ENCODE data around the gene PARP6.

Gene PARP6, protein sequence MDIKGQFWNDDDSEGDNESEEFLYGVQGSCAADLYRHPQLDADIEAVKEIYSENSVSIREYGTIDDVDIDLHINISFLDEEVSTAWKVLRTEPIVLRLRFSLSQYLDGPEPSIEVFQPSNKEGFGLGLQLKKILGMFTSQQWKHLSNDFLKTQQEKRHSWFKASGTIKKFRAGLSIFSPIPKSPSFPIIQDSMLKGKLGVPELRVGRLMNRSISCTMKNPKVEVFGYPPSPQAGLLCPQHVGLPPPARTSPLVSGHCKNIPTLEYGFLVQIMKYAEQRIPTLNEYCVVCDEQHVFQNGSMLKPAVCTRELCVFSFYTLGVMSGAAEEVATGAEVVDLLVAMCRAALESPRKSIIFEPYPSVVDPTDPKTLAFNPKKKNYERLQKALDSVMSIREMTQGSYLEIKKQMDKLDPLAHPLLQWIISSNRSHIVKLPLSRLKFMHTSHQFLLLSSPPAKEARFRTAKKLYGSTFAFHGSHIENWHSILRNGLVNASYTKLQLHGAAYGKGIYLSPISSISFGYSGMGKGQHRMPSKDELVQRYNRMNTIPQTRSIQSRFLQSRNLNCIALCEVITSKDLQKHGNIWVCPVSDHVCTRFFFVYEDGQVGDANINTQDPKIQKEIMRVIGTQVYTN

DNA sequence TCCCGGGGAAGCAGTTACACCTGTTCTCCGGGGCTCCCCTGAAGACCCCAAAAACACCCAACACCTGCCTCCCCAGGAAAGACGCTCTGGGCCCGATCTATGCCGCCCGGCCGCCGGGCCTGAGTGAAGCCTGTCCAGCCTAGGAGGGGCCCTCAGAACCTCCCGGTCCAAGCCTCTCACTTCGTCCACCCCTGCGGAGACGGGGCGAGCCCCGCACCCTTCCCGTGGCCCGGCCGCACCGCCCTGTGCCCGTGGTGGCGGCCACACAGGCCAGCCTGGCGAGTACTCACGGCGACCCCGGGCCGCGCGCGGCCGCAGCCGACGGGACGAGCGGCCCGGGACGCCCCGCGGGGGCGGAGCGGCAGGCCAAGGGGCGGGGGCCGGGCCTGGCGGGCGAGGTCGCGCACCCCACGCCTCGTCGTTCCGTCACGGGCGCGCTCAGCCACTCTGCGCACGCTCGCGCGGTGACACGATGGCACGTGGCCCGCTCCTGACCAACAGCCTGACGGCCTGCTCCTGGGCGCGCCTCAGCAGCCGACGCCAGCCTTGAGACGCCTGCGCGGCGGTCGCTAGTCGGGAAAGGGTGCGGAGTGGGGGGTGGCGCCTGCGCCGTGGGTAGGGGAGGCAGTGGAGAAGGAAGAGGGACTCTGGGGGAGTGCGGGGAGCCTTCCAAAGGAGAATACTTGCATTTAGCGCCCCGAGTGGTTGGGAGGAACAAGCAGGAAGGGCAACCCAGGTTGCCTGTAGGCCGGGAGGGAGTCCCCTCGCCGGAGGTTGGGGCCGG, at the start of gene PARP6:
Gene PARP6 (minus strand): TSS at position 342 of the 784 bp plus-strand sequence. CDS start 5,077 bp downstream, outside the sequence.
- peak; percentile 98 to 99 for DNase-seq (ENCODE audit: low read depth in 2 of 2)

- peak; percentile 66 for DNase-seq (ENCODE audit: low read depth in 2 of 2)
Observed at GRCh38 chr15:72319985-72320671, 47.8 kb upstream of the PARP6 start, which contains the start of gene CELF6. TSS of gene CELF6 (minus strand) at chr15:72320157. CDS start at chr15:72319874, 283 bp downstream.

- peak in 1 of 2 donors; percentile 13 for DNase-seq (ENCODE audit: low read depth in 2 of 2)
Observed at GRCh38 chr15:72319360-72319984, 47.1 kb upstream of the PARP6 start.

DNA sequence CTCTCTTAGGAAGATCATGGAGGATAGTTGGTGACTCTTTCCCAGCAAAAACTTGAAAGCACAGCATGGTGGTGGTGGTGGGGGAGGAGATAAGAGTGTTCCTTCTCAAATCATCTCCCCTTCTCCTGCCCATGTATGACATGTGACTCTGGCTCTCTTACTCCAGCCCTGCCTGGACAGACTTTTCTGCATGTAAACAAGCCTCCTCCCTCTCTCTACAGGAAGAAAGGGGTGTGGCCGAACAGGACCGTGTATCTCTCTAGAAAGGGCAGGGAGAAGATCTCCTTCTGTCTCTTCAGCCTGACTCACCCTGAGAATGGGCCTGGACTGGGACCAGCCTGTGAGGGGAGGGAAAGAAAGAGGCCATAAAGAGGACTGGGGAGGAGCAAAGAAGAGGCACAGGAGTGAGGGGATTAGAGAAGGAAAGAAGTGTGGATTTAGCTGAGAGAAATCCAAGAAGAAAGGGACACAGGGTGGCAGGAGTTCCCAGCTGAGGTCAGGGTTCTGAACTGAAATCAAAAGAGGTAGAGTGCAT, 46.1 kb upstream of the PARP6 start:
- no peak for DNase-seq (ENCODE audit: low read depth in 2 of 2)

DNA sequence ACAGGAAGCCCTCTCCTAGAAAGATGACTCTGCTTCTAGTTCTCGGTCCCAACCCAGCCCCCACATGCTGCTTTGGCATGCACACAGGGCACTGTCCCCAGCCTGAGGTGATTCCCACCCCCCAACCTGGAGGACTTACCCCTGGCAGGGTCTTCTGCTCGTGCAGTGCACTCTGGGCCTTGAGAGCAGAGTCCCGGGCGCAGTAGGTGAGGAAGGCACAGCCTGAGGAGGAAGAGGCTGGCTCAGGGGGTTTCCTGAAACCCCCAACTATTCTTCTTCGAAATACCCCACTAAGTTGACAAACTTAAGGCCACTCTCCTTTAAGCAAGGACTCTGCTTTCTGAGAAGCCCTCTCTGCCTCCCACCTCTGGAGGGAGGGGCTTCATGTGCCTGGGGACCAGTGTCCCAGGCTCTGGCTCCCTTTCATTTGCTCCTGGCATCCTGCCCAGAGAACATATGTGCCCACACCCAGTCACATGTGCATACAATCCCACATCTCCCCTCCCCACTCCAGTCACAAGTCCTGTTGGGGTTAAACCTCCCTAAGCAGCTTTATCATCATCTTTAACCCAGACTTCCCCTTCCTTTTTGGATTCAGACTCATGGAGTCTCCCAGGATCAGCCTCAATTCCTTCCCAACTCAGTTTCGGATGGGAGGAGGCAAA, 43.5 kb upstream of the PARP6 start:
- DNase-seq (ENCODE audit: low read depth in 2 of 2) = no peak

- DNase-seq (ENCODE audit: low read depth in 2 of 2) = no peak
Observed at GRCh38 chr15:72313881-72314280, 41.5 kb upstream of the PARP6 start.

- no peak for DNase-seq (ENCODE audit: low read depth in 2 of 2)
Observed at GRCh38 chr15:72313448-72313840, 41.1 kb upstream of the PARP6 start.

DNA sequence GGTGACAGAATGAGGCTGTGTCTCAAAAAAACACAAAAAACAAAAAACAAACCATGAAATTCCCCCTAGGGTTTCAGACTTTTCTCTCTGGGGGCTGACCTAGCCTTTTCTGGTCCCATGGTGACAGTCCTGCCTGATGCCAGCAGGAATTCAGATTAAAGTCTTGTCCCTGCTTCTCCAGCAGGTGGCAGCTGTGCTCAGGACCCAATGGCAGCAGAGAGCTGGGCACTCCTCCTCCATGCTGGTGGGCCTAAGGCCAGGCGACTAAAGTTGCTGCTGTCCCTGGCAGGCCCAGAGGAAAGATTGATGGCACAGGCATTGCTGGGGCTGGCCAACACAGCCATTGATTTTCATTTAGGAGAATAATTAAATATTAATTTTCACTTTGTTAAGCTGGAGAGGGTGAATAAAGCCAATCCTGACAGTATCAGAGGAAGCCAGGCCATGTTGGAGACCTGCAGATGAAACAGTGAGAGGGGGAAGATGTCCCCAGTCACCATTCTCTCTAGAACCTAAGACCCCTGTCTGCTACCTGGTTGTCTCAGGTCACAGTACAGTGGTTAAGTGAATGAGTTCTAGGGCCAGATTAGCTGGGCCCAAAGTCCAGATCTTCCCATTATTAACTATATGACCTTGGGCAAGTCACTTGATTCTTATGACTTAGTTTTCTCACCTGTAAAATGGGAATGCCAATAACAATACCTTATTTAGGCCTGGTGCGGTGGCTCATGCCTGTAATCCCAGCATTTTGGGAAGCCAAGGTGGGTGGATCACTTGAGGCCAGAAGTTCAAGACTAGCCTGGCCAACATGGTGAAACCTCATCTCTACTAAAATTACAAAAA, 40.5 kb upstream of the PARP6 start:
- peak in 1 of 2 donors; percentile 36 for DNase-seq (ENCODE audit: low read depth in 2 of 2)

GRCh38 chr15:72307026-72307425, 34.7 kb upstream of the PARP6 start:
- DNase-seq (ENCODE audit: low read depth in 2 of 2) = no peak

DNA sequence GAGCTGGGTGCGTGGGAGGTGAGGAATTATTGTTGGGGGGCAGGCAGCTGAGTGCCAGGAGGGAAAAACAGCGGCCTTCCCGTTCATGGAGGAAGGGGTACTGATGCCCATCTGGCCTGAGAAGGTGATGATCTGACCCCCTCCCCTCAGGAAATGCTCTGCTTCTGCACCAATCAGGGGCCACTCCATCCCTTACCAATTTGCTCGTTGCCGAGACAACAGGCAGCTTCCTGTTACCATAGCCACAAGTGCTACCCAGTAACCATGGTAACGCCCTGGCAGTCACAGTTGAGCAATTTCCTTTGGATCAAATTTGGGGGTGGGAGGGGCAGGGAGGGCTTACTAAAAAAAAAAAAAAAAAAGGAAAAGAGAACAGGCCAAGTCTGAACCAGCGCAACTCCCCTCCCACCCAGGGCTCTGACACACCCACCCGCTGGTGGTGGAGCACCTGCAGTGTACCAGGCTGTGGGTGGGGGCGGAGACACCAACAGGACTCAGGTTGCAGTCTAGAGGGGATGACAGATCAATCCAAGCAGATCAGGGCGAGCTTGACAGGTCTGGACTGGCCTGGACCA, 33.9 kb upstream of the PARP6 start:
- DNase-seq (ENCODE audit: low read depth in 2 of 2) = peak in 1 of 2 donors; percentile 2

GRCh38 chr15:72304596-72304995, 32.2 kb upstream of the PARP6 start:
- DNase-seq (ENCODE audit: low read depth in 2 of 2) = no peak

DNA sequence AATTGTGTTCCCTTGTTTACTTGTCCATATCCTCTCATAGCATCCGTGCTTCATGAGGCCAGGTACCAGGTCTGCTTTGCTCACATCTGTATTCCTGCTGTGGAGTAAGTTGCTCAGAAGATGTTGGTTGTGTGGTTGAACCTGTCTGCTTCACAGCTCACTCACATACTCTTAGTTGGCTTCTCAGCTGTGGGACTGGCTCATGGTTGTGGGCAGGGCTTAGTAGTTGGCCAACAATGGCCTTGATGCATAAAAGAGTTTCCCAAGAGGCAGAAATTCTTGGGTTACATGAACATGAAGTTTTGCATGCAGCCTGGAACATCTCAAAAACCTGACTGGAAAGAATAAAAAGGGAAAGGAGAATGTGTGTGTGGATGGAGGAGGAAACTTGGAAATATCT, 30.6 kb upstream of the PARP6 start:
- DNase-seq (ENCODE audit: low read depth in 2 of 2) = no peak

DNA sequence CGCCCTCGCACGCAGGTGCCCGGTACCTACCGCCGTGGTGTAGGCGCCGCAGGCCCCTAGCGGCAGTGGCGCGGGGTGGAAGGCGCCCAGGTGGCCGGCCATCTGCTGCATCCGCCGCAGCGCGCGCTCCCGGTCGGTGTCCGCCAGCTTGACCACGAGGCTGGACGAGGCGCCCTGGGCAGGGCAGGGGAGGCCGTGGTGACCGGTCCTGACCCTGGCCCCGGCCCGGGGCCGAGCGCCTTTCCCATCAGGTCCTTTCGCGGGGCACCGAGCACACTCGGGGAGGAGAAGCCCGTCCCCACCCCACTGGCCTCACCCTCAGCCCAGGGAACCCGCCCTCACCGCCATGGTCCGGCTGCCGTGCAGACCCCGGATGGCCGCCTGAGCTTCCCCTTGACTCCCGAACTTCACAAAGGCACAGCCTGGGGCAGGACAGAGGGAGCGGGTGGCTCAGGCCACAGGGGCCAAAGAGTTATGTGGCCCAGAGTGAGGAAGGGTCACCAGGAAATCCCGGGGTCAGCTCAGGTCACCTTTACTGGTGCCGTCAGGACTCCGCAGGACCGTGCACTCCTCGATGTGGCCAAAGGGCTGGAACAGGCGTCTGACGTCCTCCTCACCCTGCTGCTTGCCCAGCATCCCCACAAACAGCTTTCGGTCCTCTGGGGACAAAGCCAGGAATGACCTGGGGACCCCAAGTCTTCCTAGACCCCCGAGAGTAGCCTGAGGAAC, 17.4 kb upstream of the PARP6 start:
- no peak for DNase-seq (ENCODE audit: low read depth in 2 of 2)

- no peak for DNase-seq (ENCODE audit: low read depth in 2 of 2)
Observed at GRCh38 chr15:72288796-72289596, 16.6 kb upstream of the PARP6 start.

GRCh38 chr15:72285927-72286516, 13.7 kb upstream of the PARP6 start:
- peak; percentile 4 to 13 for DNase-seq (ENCODE audit: low read depth in 2 of 2)

GRCh38 chr15:72285402-72285801, 13.0 kb upstream of the PARP6 start:
- DNase-seq (ENCODE audit: low read depth in 2 of 2) = no peak

DNA sequence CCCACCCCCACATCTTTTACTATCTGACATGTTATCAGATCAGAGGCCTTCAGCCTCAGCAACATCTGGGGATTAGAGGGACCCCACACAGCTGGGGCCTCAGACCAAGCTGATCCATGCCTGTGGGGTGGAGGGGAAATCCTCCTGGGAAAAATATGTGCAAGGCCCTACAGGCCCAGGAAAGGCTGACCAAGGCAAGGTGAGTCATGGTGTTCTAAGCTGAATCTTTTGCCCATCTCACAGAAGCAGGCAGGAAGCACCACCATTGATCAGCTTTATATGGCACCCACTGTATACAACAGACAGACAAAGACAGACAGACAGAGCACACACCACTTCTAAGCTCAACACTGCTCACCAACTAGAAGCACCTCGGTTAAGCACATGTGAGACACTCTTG, 12.4 kb upstream of the PARP6 start:
- no peak for DNase-seq (ENCODE audit: low read depth in 2 of 2)
